Lower leg skin (tissue), 3 donors: Measurements from ENCODE around the gene ACAA1.

Experiments used
- POLR2A ChIP-seq, 2 donors: fragments of 450-650 bp; IDR thresholded peaks; one replicate each; pipeline ENCODE4 v1.6.1; 2016 to 2017; ENCODE audit warnings: antibody characterized with exemption in 2 of 2, mild to moderate bottlenecking in 1 of 2, moderate library complexity in 1 of 2
- TF ChIP-seq, protein P1 (sequence below), 3 donors: fragments of 450-650 bp; IDR thresholded peaks; one replicate each; pipeline ENCODE4 v1.5.1; 2016; ENCODE audit warnings: antibody characterized with exemption in 3 of 3, mild to moderate bottlenecking in 3 of 3, moderate library complexity in 2 of 3

DNA sequence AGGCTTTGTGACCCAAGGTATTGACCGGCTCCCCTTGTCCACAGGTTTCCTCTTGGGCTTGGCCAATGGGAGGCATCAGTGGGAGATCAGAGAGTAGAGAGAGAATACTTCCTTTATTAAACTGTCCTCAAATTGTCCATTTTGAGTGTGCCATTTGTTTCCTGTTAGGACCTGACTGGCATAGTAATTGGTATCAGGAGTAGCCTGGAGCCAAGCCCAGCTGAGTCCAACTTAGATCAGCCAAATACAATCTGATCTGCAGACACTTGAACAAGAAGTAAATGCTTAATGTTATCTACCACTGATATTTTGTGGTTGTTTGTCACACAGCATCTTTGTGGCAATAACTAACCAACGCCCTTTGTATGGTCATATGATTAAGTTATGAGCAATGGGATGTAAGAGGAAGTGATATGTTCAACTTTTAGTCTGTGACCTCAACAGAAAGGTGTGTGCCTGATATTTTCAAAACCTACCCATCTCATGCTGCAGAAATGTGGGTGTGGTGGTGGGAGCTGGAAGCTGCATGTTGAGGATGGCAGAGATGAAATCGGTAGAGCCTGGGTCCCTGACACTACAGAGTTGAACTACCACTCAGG is 14.8 kb upstream of the ACAA1 start:
- TF ChIP-seq, protein P1, sequence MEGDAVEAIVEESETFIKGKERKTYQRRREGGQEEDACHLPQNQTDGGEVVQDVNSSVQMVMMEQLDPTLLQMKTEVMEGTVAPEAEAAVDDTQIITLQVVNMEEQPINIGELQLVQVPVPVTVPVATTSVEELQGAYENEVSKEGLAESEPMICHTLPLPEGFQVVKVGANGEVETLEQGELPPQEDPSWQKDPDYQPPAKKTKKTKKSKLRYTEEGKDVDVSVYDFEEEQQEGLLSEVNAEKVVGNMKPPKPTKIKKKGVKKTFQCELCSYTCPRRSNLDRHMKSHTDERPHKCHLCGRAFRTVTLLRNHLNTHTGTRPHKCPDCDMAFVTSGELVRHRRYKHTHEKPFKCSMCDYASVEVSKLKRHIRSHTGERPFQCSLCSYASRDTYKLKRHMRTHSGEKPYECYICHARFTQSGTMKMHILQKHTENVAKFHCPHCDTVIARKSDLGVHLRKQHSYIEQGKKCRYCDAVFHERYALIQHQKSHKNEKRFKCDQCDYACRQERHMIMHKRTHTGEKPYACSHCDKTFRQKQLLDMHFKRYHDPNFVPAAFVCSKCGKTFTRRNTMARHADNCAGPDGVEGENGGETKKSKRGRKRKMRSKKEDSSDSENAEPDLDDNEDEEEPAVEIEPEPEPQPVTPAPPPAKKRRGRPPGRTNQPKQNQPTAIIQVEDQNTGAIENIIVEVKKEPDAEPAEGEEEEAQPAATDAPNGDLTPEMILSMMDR (IDR thresholded peaks at IDR 0.05), result no peak
- no peak for TF ChIP-seq POLR2A (IDR thresholded peaks at IDR 0.05)
